GM03348 (cell line): ENCODE results near the gene ARMCX4.
A peak's percentile ranks its signal among the peaks of the same experiment; 100 is the strongest.
"Not testable (repeated sequence)": the region's sequence is repeated elsewhere in the genome, so short reads cannot be mapped to it uniquely, and the experiment has no call there.

Experiments
- DNase-seq: peaks from one replicate; pipeline ENCODE4 v3.0.0; 2012; ENCODE audit warnings: low spot score

Gene ARMCX4

GRCh38 chrX:101485212-101485949 is at the start of gene ARMCX4:
Gene ARMCX4, plus strand, starts transcription at chrX:101485456. Its CDS starts 3,134 bp downstream, at chrX:101488590.
- DNase-seq = peak; percentile 59

GRCh38 chrX:101442085-101442484 is 43.2 kb upstream of the ARMCX4 start:
- DNase-seq = no peak

GRCh38 chrX:101449279-101449678 is 36.0 kb upstream of the ARMCX4 start:
- DNase-seq = no peak

- DNase-seq = no peak
These were observed 35.2 kb upstream of the ARMCX4 start for GRCh38 chrX:101450085-101450484.

GRCh38 chrX:101450961-101451360 is 34.3 kb upstream of the ARMCX4 start:
- DNase-seq = peak; percentile 10

GRCh38 chrX:101452056-101452455 is 33.2 kb upstream of the ARMCX4 start:
- DNase-seq = no peak

- DNase-seq = no peak
These were observed 24.6 kb upstream of the ARMCX4 start for GRCh38 chrX:101460669-101461068.

- peak; percentile 30 for DNase-seq
These were observed 22.4 kb upstream of the ARMCX4 start for GRCh38 chrX:101462892-101463291.

GRCh38 chrX:101478366-101478765 is 6.9 kb upstream of the ARMCX4 start:
- DNase-seq = no peak

- no peak for DNase-seq
These were observed 3.0 kb upstream of the ARMCX4 start for GRCh38 chrX:101482296-101482695.

- no peak for DNase-seq
These were observed 1.6 kb upstream of the ARMCX4 start for GRCh38 chrX:101483705-101484104.

GRCh38 chrX:101484135-101484534 is 1.1 kb upstream of the ARMCX4 start:
- DNase-seq = no peak

- no peak for DNase-seq
These were observed 3.5 kb downstream of the ARMCX4 start for GRCh38 chrX:101488796-101489195.

GRCh38 chrX:101491943-101492342 is 6.7 kb downstream of the ARMCX4 start:
- DNase-seq = no peak

- no peak for DNase-seq
These were observed 8.0 kb downstream of the ARMCX4 start for GRCh38 chrX:101493225-101493624.

- DNase-seq = not testable (repeated sequence)
These were observed 17.7 kb downstream of the ARMCX4 start for GRCh38 chrX:101502929-101503328.

- no peak for DNase-seq
These were observed 22.1 kb downstream of the ARMCX4 start for GRCh38 chrX:101507372-101507771.

GRCh38 chrX:101507986-101508385 is 22.7 kb downstream of the ARMCX4 start:
- no peak for DNase-seq

- DNase-seq = no peak
These were observed 45.7 kb downstream of the ARMCX4 start for GRCh38 chrX:101530944-101531343.
